K562 (cell line): Measurements from ENCODE around the gene SPSB1. TPM values are rescaled to one million over a fixed set of nuclear protein-coding genes. Genes with fewer than 3 reads are reported as not detected.

ENCODE experiments used
- ATAC-seq: fragments of 200-7000 bp; cut with Tn5 transposase; 3 replicates; pipeline ENCODE4 v1.9.1; 2020; ENCODE audit warnings: moderate library complexity
- BruUV-seq: library from RNA; stranded (reverse); fragments of 400-500 nt; replicated peaks from 2 replicates; lab custom pipeline; 2021; lab: Mats Ljungman, UMichigan
- CTCF ChIA-PET: fragments of 300-600 bp; formaldehyde crosslinking; extraction: SDS; loops from one replicate; lab custom pipeline; 2021; ENCODE audit warnings: low intra/inter-chr PET ratio; lab: Yijun Ruan, JAX
- POLR2A ChIA-PET: fragments of 300-600, 350-650 bp; sonication (Branson Sonifier 250); formaldehyde crosslinking; extraction: SDS; loops from one replicate; lab custom pipeline; 2021; ENCODE audit warnings: antibody characterized with exemption, inconsistent platforms; lab: Yijun Ruan, JAX
- DNase-seq, 4 experiments: peaks; one replicate each; pipeline versions ENCODE4 v3.0.0 to v3.0.0-alpha.2; 2011 to 2018; ENCODE audit warnings: low spot score in 3 of 4, mixed read lengths in 3 of 4; ENCODE audit errors: extremely low read depth in 1 of 4
- FAIRE-seq: peaks from 2 replicates; lab custom pipeline; 2011; peaks lifted over from hg19 to GRCh38; lab: Jason Lieb, UNC
- H2AFZ ChIP-seq: 2 replicates; pipeline ENCODE4 v1.6.0; 2011; ENCODE audit warnings: low read depth, low read length, control low read depth, inconsistent platforms
- H3K27ac ChIP-seq: fragments of 200-600 bp; 3 replicates; pipeline ENCODE4 v1.8.0; 2011; ENCODE audit warnings: low read depth, mild to moderate bottlenecking, control low read depth, inconsistent platforms, low read length, moderate library complexity, mixed read lengths; ENCODE audit errors: extremely low read depth
- H3K27me3 ChIP-seq, 2 experiments: fragments of 300-600 bp in 1 of 2; 2 replicates in 1 of 2; 3 replicates in 1 of 2; pipeline versions ENCODE4 v1.6.0 to v1.8.0; 2011; ENCODE audit warnings: inconsistent platforms in 2 of 2, low read length in 2 of 2, mild to moderate bottlenecking in 1 of 2, mixed read lengths in 1 of 2, moderate library complexity in 1 of 2; ENCODE audit not compliant: control insufficient read depth in 2 of 2, insufficient read depth in 2 of 2
- H3K36me3 ChIP-seq: fragments of 300-600 bp; 3 replicates; pipeline ENCODE4 v1.8.0; 2011; ENCODE audit warnings: mild to moderate bottlenecking, low read length, inconsistent platforms; ENCODE audit not compliant: control insufficient read depth, insufficient read depth
- H3K4me1 ChIP-seq, 2 experiments: fragments of 200-600 bp in 1 of 2; replicated peaks in 1 of 2; 2 replicates in 1 of 2; 3 replicates in 1 of 2; pipeline versions ENCODE4 v1.5.1 to v1.8.0; 2011; ENCODE audit warnings: inconsistent platforms in 2 of 2, low read length in 2 of 2, mild to moderate bottlenecking in 1 of 2, mixed read lengths in 1 of 2, moderate library complexity in 1 of 2; ENCODE audit not compliant: control insufficient read depth in 2 of 2, insufficient read depth in 2 of 2
- H3K4me2 ChIP-seq: 2 replicates; pipeline ENCODE4 v1.6.1; 2011; ENCODE audit warnings: low read length, control low read depth, inconsistent platforms, mixed read lengths; ENCODE audit not compliant: insufficient read depth
- H3K4me3 ChIP-seq: fragments of 200-600 bp; sonication (generic), shearing (Covaris generic); 2 replicates; pipeline ENCODE4 v1.5.1; 2016; ENCODE audit warnings: control low read depth, inconsistent platforms
- H3K79me2 ChIP-seq: fragments of 200-600 bp; 3 replicates; pipeline ENCODE4 v1.8.0; 2011; ENCODE audit warnings: low read length, inconsistent platforms; ENCODE audit not compliant: control insufficient read depth, insufficient read depth
- H3K9ac ChIP-seq, 2 experiments: 2 replicates each; pipeline versions ENCODE4 v1.6.0 to v1.6.1; 2011; ENCODE audit warnings: low read depth in 2 of 2, low read length in 2 of 2, control low read depth in 1 of 2, inconsistent platforms in 1 of 2, mild to moderate bottlenecking in 1 of 2, mixed read lengths in 1 of 2; ENCODE audit not compliant: insufficient read depth in 1 of 2
- H3K9me1 ChIP-seq: one replicate; pipeline ENCODE4 v1.6.0; 2011; ENCODE audit warnings: inconsistent platforms, mild to moderate bottlenecking, low read length, moderate library complexity; ENCODE audit not compliant: control insufficient read depth, insufficient read depth
- H3K9me3 ChIP-seq: replicated peaks from 2 replicates; pipeline ENCODE4 v1.5.1; 2011; ENCODE audit warnings: low read depth, low read length, inconsistent platforms; ENCODE audit not compliant: control insufficient read depth, insufficient read depth
- H4K20me1 ChIP-seq: replicated peaks from 2 replicates; pipeline ENCODE4 v1.6.1; 2011; ENCODE audit warnings: low read length, inconsistent platforms, mixed read lengths; ENCODE audit not compliant: control insufficient read depth, insufficient read depth
- CREM ChIP-seq: IDR thresholded peaks from 2 replicates; pipeline ENCODE4 v1.6.1; 2014; ENCODE audit warnings: antibody characterized with exemption, low read depth
- FUS ChIP-seq: fragments of 200-400 bp; formaldehyde crosslinking; optimal IDR thresholded peaks from 2 replicates; pipeline ENCODE3; 2017; ENCODE audit warnings: low read depth, low read length
- MCM7 ChIP-seq, 2 experiments: fragments of 450-650 bp; IDR thresholded peaks; 2 replicates each; pipeline ENCODE4 v1.6.1; 2016 to 2018
- NFRKB ChIP-seq: fragments of 450-650 bp; IDR thresholded peaks from 2 replicates; pipeline ENCODE4 v1.6.1; 2016; ENCODE audit warnings: low read depth
- RBM25 ChIP-seq: fragments of 200-400 bp; formaldehyde crosslinking; IDR thresholded peaks from 2 replicates; pipeline ENCODE4 v1.6.1; 2018; ENCODE audit warnings: low read length, low read depth, moderate library complexity; ENCODE audit not compliant: severe bottlenecking
- SREBF2 ChIP-seq: sonication (generic); formaldehyde crosslinking; IDR thresholded peaks from 2 replicates; pipeline ENCODE4 v1.4.0; 2020; ENCODE audit warnings: mild to moderate bottlenecking, missing genetic modification reagents
- XRCC4 ChIP-seq: IDR thresholded peaks from one replicate; pipeline ENCODE4 v1.6.1; 2011; ENCODE audit not compliant: insufficient read depth, insufficient read length; ENCODE audit errors: extremely low read depth
- ZBTB26 ChIP-seq: fragments of 450-650 bp; formaldehyde crosslinking; IDR thresholded peaks from 2 replicates; pipeline ENCODE4 v1.4.0; 2022; ENCODE audit warnings: missing genetic modification characterization
- WGBS: fragments of 100-300 bp; shearing (Covaris generic); methylation state at CpG from one replicate; pipeline ENCODE4 v1.1.6; 2016; ENCODE audit warnings: low coverage, mixed read lengths; ENCODE audit not compliant: insufficient coverage; ENCODE audit errors: missing lambda C conversion rate; 5-methylcytosine and 5-hydroxymethylcytosine counted together
- in situ Hi-C: fragments of 300-500 bp; cut with MboI; formaldehyde crosslinking; loops from 4 replicates; pipeline ENCODE4 v1.15.0; 2018; ENCODE audit warnings: inconsistent platforms, mixed read lengths
- intact Hi-C: fragments of 100-400 bp; cut with micrococcal nuclease; formaldehyde crosslinking; loops from 2 replicates; pipeline ENCODE4 v1.14.2; 2022
- polyA plus RNA-seq, 8 experiments: library from polyadenylated mRNA; depleted of rRNA in 4 of 8; stranded (reverse) in 5 of 8; unstranded in 3 of 8; fragments of >200 nt; fragmentation: Nextera tagmentation in 2 of 8; fragmentation: Illumina TruSeq in 1 of 8; extraction: Ambion mirVana in 2 of 8; extraction: Trizol in 1 of 8; gene quantifications; 2 replicates each; pipeline versions ENCODE4 v1.2.1 to v1.2.3, GENCODE V29; 2011 to 2014; ENCODE audit warnings: inconsistent platforms in 1 of 8, missing spikeins in 1 of 8
- total RNA-seq, 7 experiments: library from RNA; depleted of rRNA in 6 of 7; stranded (reverse); fragments of >200 nt in 6 of 7; fragmentation: Illumina TruSeq in 2 of 7; extraction: Trizol in 2 of 7; gene quantifications; 2 replicates each; pipeline versions ENCODE4 v1.2.1 to v1.2.3, GENCODE V29; 2011 to 2021; ENCODE audit warnings: low replicate concordance in 1 of 7
- TF ChIP-seq, protein P1 (sequence below), 2 experiments: fragments of 450-650 bp in 1 of 2; sonication (generic) in 1 of 2; formaldehyde crosslinking in 1 of 2; IDR thresholded peaks in 1 of 2; conservative IDR thresholded peaks in 1 of 2; 2 replicates each; pipeline versions ENCODE4 v1.6.1 to v1.8.1; 2016 to 2023; ENCODE audit warnings: mild to moderate bottlenecking in 2 of 2, moderate library complexity in 2 of 2, inconsistent platforms in 1 of 2, missing genetic modification reagents in 1 of 2

Gene SPSB1
- total and polyA plus RNA-seq, 9 of the 15 experiments (the other 6 are each of a cell fraction or from before 2014, with no cell fraction given): 0.06 to 0.35 (median 0.14) TPM; not detected in 6

GRCh38 chr1:9317072-9317471, 24.4 kb downstream of the SPSB1 start (continued):
- TF ChIP-seq ZBTB26 (CRISPR knock-in tag): no peak

DNA sequence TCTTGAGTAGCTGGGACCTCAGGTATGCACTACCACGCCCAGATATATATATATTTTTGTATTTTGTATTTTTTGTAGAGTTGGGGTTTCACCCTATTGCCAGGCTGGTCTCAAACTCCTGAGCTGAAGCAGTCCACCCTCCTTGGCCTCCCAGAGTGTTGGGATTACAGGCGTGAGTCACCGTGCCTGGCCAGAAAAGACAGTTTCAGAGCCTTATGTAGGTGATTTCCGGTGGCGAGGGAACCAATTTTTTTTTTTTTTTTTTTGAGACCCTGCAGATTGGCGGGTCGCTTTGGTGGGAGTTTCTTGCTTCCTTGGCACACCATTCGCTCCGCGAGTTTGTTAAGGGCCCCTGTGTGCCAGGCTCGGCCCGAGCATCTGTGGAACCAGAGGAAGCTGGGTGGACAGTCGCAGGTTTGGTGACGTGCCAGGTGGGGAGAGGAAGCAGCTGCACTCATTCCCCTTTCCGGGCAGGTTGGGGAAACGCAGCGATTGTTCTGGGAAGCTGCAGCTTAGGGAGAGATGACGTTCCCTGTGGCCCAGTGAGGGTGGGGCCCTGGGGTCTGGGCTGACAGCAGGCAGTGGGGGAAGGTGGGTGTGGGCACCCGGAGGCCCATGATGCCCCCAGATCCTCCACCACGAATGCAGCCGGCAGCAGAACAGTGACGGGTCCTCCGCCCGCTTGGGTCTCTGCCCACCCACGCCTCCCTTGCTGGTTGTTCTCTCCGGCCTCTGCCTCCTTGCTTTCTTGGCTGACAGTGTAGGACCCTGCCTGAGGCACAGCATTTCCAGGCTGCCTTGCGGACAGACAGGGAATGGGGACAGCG, 25.1 kb downstream of the SPSB1 start:
- WGBS: 11% methylated on average over 20 of the region's 28 CpGs
- no peaks in the 10 kb centered on the region for H3K36me3 ChIP-seq
- intact Hi-C loops (no loop called here), in situ Hi-C loops (no loop called here)
- H3K4me1 ChIP-seq: peaks cover 0 to 28% of the 10 kb centered on the region in 2 experiments; a peak in 2 of 5 replicates
- H3K9me1 ChIP-seq: no peaks in the 10 kb centered on the region
- H3K27ac ChIP-seq: no peak overlapping the region
- POLR2A ChIA-PET: interaction anchor here (0.6 to 1.0 kb wide), 5 partner anchors 12 to 221 kb away, joined by 3 to 4 read pairs (median 3); partner anchors contain the start of gene SLC25A33
- H3K4me3 ChIP-seq: no peak overlapping the region
- CTCF ChIA-PET: no interaction called here
- no peak overlapping the region for H2AFZ ChIP-seq
- no TSS peak for BruUV-seq
- ATAC-seq (no peak), FAIRE-seq (no peak), DNase-seq (no peak)
- H3K4me2 ChIP-seq: no peak overlapping the region; the same call in 1 of the 2 replicates
- H3K9me3 ChIP-seq: no peaks in the 10 kb centered on the region
- peaks cover 60 to 96% of the 10 kb centered on the region in 2 experiments; a peak in 4 of 5 replicates for H3K27me3 ChIP-seq
- no peaks in the 10 kb centered on the region for H3K79me2 ChIP-seq
- H3K9ac ChIP-seq: peak overlapping the region in 1 of 2 experiments; percentile 12; a peak in 1 of 4 replicates
- peaks cover 38% of the 10 kb centered on the region for H4K20me1 ChIP-seq
- TF ChIP-seq MCM7 (IDR thresholded peaks at IDR 0.05) (no peak), SREBF2 (CRISPR knock-in tag) (no peak), NFRKB (no peak), RBM25 (no peak), CREM (peak; percentile 60; the same call in 1 of the 2 replicates), FUS (no peak), XRCC4 (no peak)
- TF ChIP-seq, protein P1, sequence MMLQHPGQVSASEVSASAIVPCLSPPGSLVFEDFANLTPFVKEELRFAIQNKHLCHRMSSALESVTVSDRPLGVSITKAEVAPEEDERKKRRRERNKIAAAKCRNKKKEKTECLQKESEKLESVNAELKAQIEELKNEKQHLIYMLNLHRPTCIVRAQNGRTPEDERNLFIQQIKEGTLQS (IDR thresholded peaks at IDR 0.05): peak; percentile 63
- TF ChIP-seq, protein P1 (CRISPR knock-in tag; conservative IDR thresholded peaks at IDR 0.05): no peak
